ENCODE results near the gene PTPN14. TPM values are rescaled to one million over a fixed set of nuclear protein-coding genes. Genes with fewer than 3 reads are reported as not detected.
"Not testable (repeated sequence)": the region's sequence is repeated elsewhere in the genome, so short reads cannot be mapped to it uniquely, and the experiment has no call there.

PTPN14 gene
- total RNA-seq, 1 donor from 2014 or later: 46.9 TPM

- not testable (repeated sequence) for DNase-seq
These were observed 41.8 kb downstream of the PTPN14 start for GRCh38 chr1:214509622-214510021.

GRCh38 chr1:214506972-214507431 is 44.4 kb downstream of the PTPN14 start:
- DNase-seq: no peak

GRCh38 chr1:214505134-214505533 is 46.3 kb downstream of the PTPN14 start:
- DNase-seq: no peak

DNA sequence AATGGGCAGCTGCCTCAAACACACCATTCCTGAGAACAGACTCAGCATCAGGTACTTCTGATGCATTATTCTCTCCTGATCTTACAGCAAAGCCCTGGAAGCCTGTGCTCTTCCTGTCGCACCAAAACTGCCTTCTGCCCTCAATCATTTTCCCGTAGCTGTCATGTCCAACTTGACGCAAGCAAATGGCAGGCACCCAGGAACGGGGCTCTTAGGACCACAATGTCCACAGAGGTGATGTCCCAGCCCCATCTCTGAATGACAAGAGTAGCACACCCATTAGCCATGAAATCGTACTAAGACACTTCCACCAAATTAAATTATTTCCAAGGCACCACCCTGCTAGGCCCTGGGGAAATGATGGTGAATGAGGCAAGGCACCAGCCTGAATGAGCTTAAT is 47.1 kb downstream of the PTPN14 start:
- DNase-seq: no peak

- no peak for DNase-seq
These were observed 47.8 kb downstream of the PTPN14 start for GRCh38 chr1:214503553-214503952.

- DNase-seq: peak; percentile 43
These were observed 50.9 kb downstream of the PTPN14 start for GRCh38 chr1:214500340-214501055.

GRCh38 chr1:214499732-214500131 is 51.7 kb downstream of the PTPN14 start:
- no peak for DNase-seq

- no peak for DNase-seq
These were observed 53.4 kb downstream of the PTPN14 start for GRCh38 chr1:214498021-214498420.

- no peak for DNase-seq
These were observed 55.3 kb downstream of the PTPN14 start for GRCh38 chr1:214496126-214496525.

- DNase-seq: no peak
These were observed 56.7 kb downstream of the PTPN14 start for GRCh38 chr1:214494706-214495105.

DNA sequence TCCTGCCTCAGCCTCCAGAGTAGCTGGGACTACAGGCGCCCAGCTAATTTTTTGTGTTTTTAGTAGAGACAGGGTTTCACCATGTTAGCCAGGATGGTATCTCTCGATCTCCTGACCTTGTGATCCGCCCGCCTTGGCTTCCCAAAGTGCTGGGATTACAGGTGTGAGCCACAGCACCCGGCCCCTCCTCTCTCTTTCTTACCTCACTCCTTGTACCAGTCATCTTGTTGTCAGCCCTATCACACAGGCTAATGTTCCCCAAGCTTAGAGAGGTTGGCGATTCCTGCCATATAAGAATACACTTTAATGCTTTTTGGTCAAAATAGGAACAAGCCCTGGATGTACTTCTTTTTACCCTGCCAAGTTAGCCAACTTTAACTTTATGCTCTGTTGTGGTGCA is 57.2 kb downstream of the PTPN14 start:
- DNase-seq: not testable (repeated sequence)

- no peak for DNase-seq
These were observed 58.1 kb downstream of the PTPN14 start for GRCh38 chr1:214493126-214493796.

GRCh38 chr1:214492401-214493075 is 58.9 kb downstream of the PTPN14 start:
- DNase-seq: no peak

DNA sequence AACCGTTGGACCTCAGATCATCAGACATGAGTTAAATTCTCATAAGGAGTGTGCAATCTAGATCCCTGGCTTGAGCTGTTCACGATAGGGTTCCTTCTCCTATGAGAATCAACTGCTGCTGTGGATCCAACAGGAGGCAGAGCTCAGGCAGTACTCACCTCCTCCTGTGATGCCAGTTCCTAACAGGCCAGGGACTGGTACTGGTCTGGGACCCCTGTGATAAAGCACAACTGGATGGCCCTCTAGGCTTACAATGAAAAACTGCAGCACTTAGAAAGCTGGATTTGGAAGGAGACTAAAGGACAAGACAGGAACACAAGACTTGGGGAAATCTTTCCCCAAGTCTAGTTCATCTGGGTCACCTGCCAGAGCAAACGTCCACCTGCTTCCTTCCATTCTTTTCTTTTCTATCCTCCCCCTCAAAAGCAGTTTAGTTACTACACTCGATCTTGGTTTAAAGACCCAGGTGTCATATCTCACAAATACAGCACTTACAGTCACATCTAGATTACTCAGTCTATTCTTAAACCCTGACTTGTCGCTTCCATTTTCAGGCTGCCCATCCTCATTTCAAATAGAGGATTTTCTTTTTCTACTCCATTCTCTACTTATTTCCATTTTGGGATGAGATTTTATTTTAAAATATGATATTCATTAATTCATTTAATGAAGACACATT is 59.8 kb downstream of the PTPN14 start:
- DNase-seq: no peak

GRCh38 chr1:214485151-214485550 is 66.3 kb downstream of the PTPN14 start:
- no peak for DNase-seq

DNA sequence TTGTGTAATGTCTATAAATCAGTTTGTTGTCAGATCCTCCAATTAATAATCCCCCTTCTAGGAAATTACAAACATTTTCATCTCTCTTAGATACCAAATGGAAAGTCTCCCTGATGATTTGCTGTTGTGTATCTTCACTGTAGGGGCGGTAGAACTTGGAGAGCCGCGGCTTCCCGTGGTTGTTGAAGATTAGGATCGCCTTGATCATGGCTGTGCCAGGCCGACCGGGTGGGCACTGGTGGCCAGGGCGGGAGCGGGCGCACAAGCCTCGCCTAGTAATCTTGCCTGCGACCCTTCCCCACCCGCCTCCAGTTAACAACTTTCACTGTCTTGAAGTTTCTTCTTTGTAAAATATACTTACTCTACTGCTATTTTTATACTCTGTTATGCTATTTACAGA is 68.2 kb downstream of the PTPN14 start:
- DNase-seq: not testable (repeated sequence)

- DNase-seq: not testable (repeated sequence)
These were observed 69.3 kb downstream of the PTPN14 start for GRCh38 chr1:214481983-214482634.

DNA sequence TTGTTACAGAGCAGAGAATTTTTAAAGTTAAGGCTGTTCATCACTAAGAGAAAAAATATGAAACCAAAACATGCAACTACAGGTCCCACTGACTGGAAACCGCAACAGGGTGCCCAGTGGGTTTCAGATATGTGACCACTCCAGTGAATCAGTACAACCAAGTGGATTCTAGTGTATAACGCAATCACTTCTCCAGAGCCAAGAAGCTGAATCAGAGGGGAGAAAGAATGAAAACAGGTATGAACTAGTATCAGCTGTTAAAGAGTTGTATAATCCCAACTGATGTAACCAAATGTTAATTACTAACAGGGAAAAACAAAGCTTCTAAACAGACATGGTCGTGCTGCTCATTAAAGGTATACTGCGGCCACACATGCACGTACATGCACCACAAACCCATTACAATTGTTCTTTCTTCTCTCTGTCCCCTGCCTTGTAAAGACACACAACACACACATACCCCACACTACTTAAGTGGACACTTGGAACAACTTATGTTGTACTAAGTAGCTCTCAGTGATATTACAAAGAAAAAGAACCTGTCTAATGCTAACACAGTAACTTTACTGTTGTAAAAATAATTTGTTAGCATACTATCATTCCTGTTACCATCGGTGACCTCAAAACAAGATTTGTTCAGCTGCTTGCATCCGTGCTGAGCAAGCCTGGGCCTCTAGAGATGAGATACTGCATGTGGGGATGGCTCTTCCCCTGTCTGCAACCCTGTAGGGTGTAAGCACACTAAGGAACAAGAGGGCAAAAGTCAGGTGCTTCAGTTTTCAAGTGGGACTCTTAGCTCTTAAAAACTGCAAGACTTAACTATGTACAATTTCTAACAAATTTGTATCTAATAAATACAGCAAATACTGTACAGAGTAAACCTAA is 74.2 kb downstream of the PTPN14 start:
- DNase-seq: no peak

GRCh38 chr1:214476229-214476985 is 75.0 kb downstream of the PTPN14 start:
- no peak for DNase-seq

- DNase-seq: no peak
These were observed 75.7 kb downstream of the PTPN14 start for GRCh38 chr1:214475746-214476145.
